H1 (cell line): ENCODE data around the gene DPRX. TPM values are rescaled to one million over a fixed set of nuclear protein-coding genes. Genes with fewer than 3 reads are reported as not detected.

ENCODE experiments used
- CTCF ChIA-PET: fragments of 300-600 bp; sonication (Branson Sonifier 250); formaldehyde crosslinking; loops from one replicate; lab custom pipeline; 2021; ENCODE audit not compliant: partially characterized antibody; lab: Charles Lee
- POLR2A ChIA-PET: fragments of 300-600 bp; sonication (Branson Sonifier 250); formaldehyde crosslinking; loops from one replicate; lab custom pipeline; 2021; ENCODE audit warnings: inconsistent platforms; ENCODE audit not compliant: partially characterized antibody; lab: Charles Lee
- DNase-seq, 2 experiments: peaks; one replicate each; pipeline versions ENCODE4 v3.0.0 to v3.0.0-alpha.2; 2010 to 2022; ENCODE audit warnings: low spot score in 2 of 2, low read depth in 1 of 2, mixed read lengths in 1 of 2
- FAIRE-seq: peaks from 2 replicates; lab custom pipeline; 2011; peaks lifted over from hg19 to GRCh38; lab: Jason Lieb, UNC
- H2AFZ ChIP-seq: 2 replicates; pipeline ENCODE4 v1.8.1; 2012; ENCODE audit warnings: low read length, inconsistent platforms
- H2AK5ac ChIP-seq: 2 replicates; pipeline ENCODE4 v1.6.1; 2013; ENCODE audit warnings: low read depth, low read length
- H2BK120ac ChIP-seq: replicated peaks from 2 replicates; pipeline ENCODE3; 2013; ENCODE audit warnings: low read depth, low read length, inconsistent platforms
- H2BK12ac ChIP-seq: 2 replicates; pipeline ENCODE4 v1.6.1; 2013; ENCODE audit warnings: low read depth, low read length
- H2BK15ac ChIP-seq: 2 replicates; pipeline ENCODE4 v1.6.1; 2013; ENCODE audit warnings: low read length
- H2BK20ac ChIP-seq: 2 replicates; pipeline ENCODE4 v1.6.1; 2013; ENCODE audit warnings: low read length
- H2BK5ac ChIP-seq: 2 replicates; pipeline ENCODE4 v1.6.1; 2013; ENCODE audit warnings: low read depth, low read length
- H3K14ac ChIP-seq: 2 replicates; pipeline ENCODE4 v1.6.1; 2013; ENCODE audit warnings: inconsistent platforms; ENCODE audit not compliant: insufficient read length
- H3K18ac ChIP-seq: 2 replicates; pipeline ENCODE4 v1.6.1; 2013; ENCODE audit warnings: low read length; ENCODE audit errors: extremely low read depth
- H3K23ac ChIP-seq: 2 replicates; pipeline ENCODE4 v1.6.1; 2013; ENCODE audit warnings: inconsistent platforms; ENCODE audit not compliant: insufficient read length
- H3K23me2 ChIP-seq: 2 replicates; pipeline ENCODE4 v1.6.1; 2013; ENCODE audit warnings: low read depth, low read length
- H3K27ac ChIP-seq: 2 replicates; pipeline ENCODE4 v1.6.1; 2011; ENCODE audit warnings: low read depth, low read length, inconsistent platforms
- H3K27me3 ChIP-seq, 4 experiments: replicated peaks in 1 of 4; 1 replicate in 1 of 4; 2 replicates in 3 of 4; pipeline versions ENCODE4 v1.6.1 to v1.8.1; 2011 to 2013; ENCODE audit warnings: low read length in 3 of 4, mild to moderate bottlenecking in 3 of 4, inconsistent platforms in 2 of 4, mixed read lengths in 2 of 4, moderate library complexity in 1 of 4; ENCODE audit not compliant: control insufficient read depth in 3 of 4, insufficient read depth in 3 of 4; ENCODE audit errors: extremely low read depth in 1 of 4
- H3K36me3 ChIP-seq, 4 experiments: 2 replicates each; pipeline versions ENCODE4 v1.6.1 to v1.8.1; 2011 to 2013; ENCODE audit warnings: mild to moderate bottlenecking in 4 of 4, low read length in 3 of 4, moderate library complexity in 2 of 4, control low read depth in 1 of 4, inconsistent platforms in 1 of 4; ENCODE audit not compliant: insufficient read depth in 4 of 4, control insufficient read depth in 2 of 4
- H3K4ac ChIP-seq: replicated peaks from 2 replicates; pipeline ENCODE3; 2013; ENCODE audit warnings: low read length, low read depth, mixed read lengths, inconsistent platforms; ENCODE audit not compliant: insufficient read length
- H3K4me1 ChIP-seq, 4 experiments: replicated peaks in 1 of 4; 1 replicate in 1 of 4; 2 replicates in 3 of 4; pipeline versions ENCODE4 v1.6.1 to v1.8.1; 2011 to 2013; ENCODE audit warnings: low read length in 3 of 4, inconsistent platforms in 2 of 4, mixed read lengths in 1 of 4; ENCODE audit not compliant: insufficient read depth in 4 of 4, control insufficient read depth in 3 of 4
- H3K4me2 ChIP-seq, 2 experiments: 2 replicates each; pipeline versions ENCODE4 v1.6.1 to v1.8.1; 2011 to 2013; ENCODE audit warnings: low read depth in 2 of 2, low read length in 2 of 2, control low read depth in 1 of 2, inconsistent platforms in 1 of 2, mild to moderate bottlenecking in 1 of 2; ENCODE audit not compliant: insufficient read depth in 1 of 2
- H3K4me3 ChIP-seq, 4 experiments: fragments of 200-600, 300-600 bp in 1 of 4; sonication (generic), shearing (Covaris generic), sonication (Bioruptor Twin) in 1 of 4; 2 replicates each; pipeline versions ENCODE4 v1.5.1 to v1.8.1; 2011 to 2016; ENCODE audit warnings: low read length in 4 of 4, low read depth in 3 of 4, control low read depth in 2 of 4, inconsistent platforms in 2 of 4, mild to moderate bottlenecking in 2 of 4, mixed read lengths in 1 of 4, moderate library complexity in 1 of 4; ENCODE audit not compliant: insufficient read depth in 2 of 4; ENCODE audit errors: extremely low read depth in 1 of 4
- H3K56ac ChIP-seq: replicated peaks from 2 replicates; pipeline ENCODE3; 2013; ENCODE audit warnings: low read depth, mild to moderate bottlenecking, mixed read lengths, low read length, inconsistent platforms; ENCODE audit not compliant: insufficient read length
- H3K79me1 ChIP-seq: 2 replicates; pipeline ENCODE4 v1.6.1; 2013; ENCODE audit warnings: low read depth, low read length, control low read depth
- H3K79me2 ChIP-seq, 2 experiments: 2 replicates each; pipeline versions ENCODE4 v1.6.1 to v1.8.1; 2012 to 2013; ENCODE audit warnings: low read length in 2 of 2, mild to moderate bottlenecking in 2 of 2, inconsistent platforms in 1 of 2; ENCODE audit not compliant: insufficient read depth in 2 of 2, control insufficient read depth in 1 of 2
- H3K9ac ChIP-seq, 4 experiments: replicated peaks in 1 of 4; 1 replicate in 1 of 4; 2 replicates in 3 of 4; pipeline versions ENCODE4 v1.6.1 to v1.8.1; 2011 to 2013; ENCODE audit warnings: low read depth in 3 of 4, low read length in 3 of 4, control low read depth in 2 of 4, mild to moderate bottlenecking in 2 of 4, moderate library complexity in 2 of 4, inconsistent platforms in 1 of 4; ENCODE audit errors: extremely low read depth in 1 of 4
- H3K9me3 ChIP-seq, 2 experiments: 2 replicates each; pipeline versions ENCODE4 v1.6.1 to v1.8.1; 2012 to 2013; ENCODE audit warnings: mild to moderate bottlenecking in 2 of 2, moderate library complexity in 2 of 2, control low read depth in 1 of 2, inconsistent platforms in 1 of 2, low read depth in 1 of 2, low read length in 1 of 2, mixed read lengths in 1 of 2; ENCODE audit not compliant: insufficient read depth in 2 of 2
- H4K20me1 ChIP-seq, 2 experiments: replicated peaks in 1 of 2; 2 replicates each; pipeline versions ENCODE3 to v1.8.1; 2011 to 2013; ENCODE audit warnings: inconsistent platforms in 2 of 2, low read length in 2 of 2, mild to moderate bottlenecking in 1 of 2; ENCODE audit not compliant: insufficient read depth in 2 of 2, control insufficient read depth in 1 of 2
- H4K5ac ChIP-seq: 2 replicates; pipeline ENCODE4 v1.6.1; 2013; ENCODE audit warnings: low read length, low read depth, mixed read lengths, inconsistent platforms; ENCODE audit not compliant: insufficient read length
- H4K8ac ChIP-seq: 2 replicates; pipeline ENCODE4 v1.8.0; 2013; ENCODE audit warnings: mild to moderate bottlenecking, moderate library complexity, low read length, inconsistent platforms; ENCODE audit not compliant: insufficient read depth; ENCODE audit errors: extremely low read depth
- H4K91ac ChIP-seq: replicated peaks from 2 replicates; pipeline ENCODE3; 2013; ENCODE audit warnings: low read length, mixed read lengths, inconsistent platforms; ENCODE audit not compliant: insufficient read length
- CBX8 ChIP-seq: fragments of 300-800, 300-1000 bp; sonication (generic); IDR thresholded peaks from 2 replicates; pipeline ENCODE4 v1.7.1; 2016; ENCODE audit warnings: low read depth, low read length, borderline replicate concordance
- CREB1 ChIP-seq: IDR thresholded peaks from 2 replicates; pipeline ENCODE4 v1.6.1; 2012; ENCODE audit warnings: inconsistent platforms
- CTBP2 ChIP-seq: IDR thresholded peaks from 2 replicates; pipeline ENCODE4 v1.7.0; 2011; ENCODE audit warnings: borderline replicate concordance, mild to moderate bottlenecking, moderate library complexity, mixed read lengths, low read length; ENCODE audit not compliant: insufficient read depth, insufficient read length
- CTCF ChIP-seq, 3 experiments: IDR thresholded peaks; 1 replicate in 2 of 3; 2 replicates in 1 of 3; pipeline versions ENCODE4 v1.5.1 to v1.6.1; 2011; ENCODE audit warnings: low read length in 3 of 3, mild to moderate bottlenecking in 3 of 3, inconsistent platforms in 2 of 3, low read depth in 1 of 3, moderate library complexity in 1 of 3; ENCODE audit not compliant: insufficient read depth in 1 of 3; ENCODE audit errors: control extremely low read depth in 1 of 3
- HDAC2 ChIP-seq, 2 experiments: fragments of 300-600 bp in 1 of 2; sonication (generic) in 1 of 2; IDR thresholded peaks; 2 replicates each; pipeline ENCODE4 v1.6.1; 2011 to 2012; ENCODE audit warnings: low read depth in 2 of 2, low read length in 2 of 2, mild to moderate bottlenecking in 2 of 2, moderate library complexity in 2 of 2, borderline replicate concordance in 1 of 2, inconsistent platforms in 1 of 2
- KDM1A ChIP-seq: fragments of 200-600, 300-600 bp; sonication (generic); IDR thresholded peaks from 2 replicates; pipeline ENCODE4 v1.7.1; 2016; ENCODE audit warnings: mild to moderate bottlenecking, low read length, borderline replicate concordance
- NANOG ChIP-seq: IDR thresholded peaks from 2 replicates; pipeline ENCODE4 v1.6.1; 2011; ENCODE audit warnings: low read length, low read depth, mild to moderate bottlenecking, inconsistent platforms; ENCODE audit not compliant: insufficient read depth, poor library complexity, severe bottlenecking
- SIRT6 ChIP-seq: IDR thresholded peaks from one replicate; pipeline ENCODE4 v1.7.1; 2012; ENCODE audit warnings: low read length, inconsistent platforms
- TAF7 ChIP-seq: optimal IDR thresholded peaks from 2 replicates; pipeline ENCODE3; 2011; ENCODE audit warnings: low read depth, mild to moderate bottlenecking, inconsistent platforms, low read length, moderate library complexity, borderline replicate concordance
- TBP ChIP-seq: IDR thresholded peaks from 2 replicates; pipeline ENCODE4 v1.6.1; 2011; ENCODE audit warnings: low read depth, low read length, improper control_type of control experiment
- WGBS, 2 experiments: shearing (Covaris generic) in 1 of 2; methylation state at CpG; one replicate each; pipeline versions ENCODE4 v1.1.6 to v1.1.7; 2013 to 2015; ENCODE audit warnings: low lambda C conversion rate in 2 of 2, mixed read lengths in 2 of 2, inconsistent platforms in 1 of 2, low coverage in 1 of 2, missing lambda C conversion rate in 1 of 2; ENCODE audit not compliant: insufficient replicate concordance in 2 of 2, insufficient coverage in 1 of 2, insufficient read length in 1 of 2; ENCODE audit errors: extremely low coverage in 1 of 2, missing lambda C conversion rate in 1 of 2; 5-methylcytosine and 5-hydroxymethylcytosine counted together
- polyA plus RNA-seq, 7 experiments: library from polyadenylated mRNA; depleted of rRNA in 3 of 7; stranded (reverse) in 5 of 7; unstranded in 2 of 7; fragments of >200 nt in 5 of 7; fragments of 200-250 nt in 2 of 7; gene quantifications; 1 replicate in 5 of 7; 2 replicates in 1 of 7; 4 replicates in 1 of 7; pipeline versions ENCODE4 v1.2.1 to v1.2.3, GENCODE V29; 2011 to 2013; ENCODE audit warnings: missing spikeins in 2 of 7, mixed read lengths in 2 of 7
- total RNA-seq: library from RNA; stranded (reverse); fragmentation: NEBNext Ultra II Directional; extraction: Animal tissue kit (Norgen Biotek cat#: 25700); gene quantifications from 2 replicates; pipeline ENCODE4 v1.2.1, GENCODE V29; 2021

The DPRX gene
- total and polyA plus RNA-seq, 2 of the 8 experiments (the other 6 are each of a cell fraction or from before 2014, with no cell fraction given) = not detected

- DNase-seq (no peak), FAIRE-seq (no peak)
- no peaks in the 10 kb centered on the region for H3K79me1 ChIP-seq
- H3K4me1 ChIP-seq = peaks cover 6 to 12% (median 8%) of the 10 kb centered on the region in 4 experiments
- H4K8ac ChIP-seq = no peak overlapping the region
- no peak overlapping the region for H2BK5ac ChIP-seq
- no peak overlapping the region for H2AFZ ChIP-seq
- H3K79me2 ChIP-seq = no peaks in the 10 kb centered on the region
- H2BK12ac ChIP-seq = peak overlapping the region; percentile 3; the same call in 1 of the 2 replicates
- H3K56ac ChIP-seq = no peak overlapping the region
- no peak overlapping the region for H3K23ac ChIP-seq
- no peak overlapping the region for H3K4ac ChIP-seq
- 0 out of 2 replicates have a peak overlapping the region, but pooled peaks have one; percentile 29 for H2AK5ac ChIP-seq
- H3K27me3 ChIP-seq = no peaks in the 10 kb centered on the region
- H3K14ac ChIP-seq = no peak overlapping the region
- H3K9me3 ChIP-seq = peaks cover 11 to 25% of the 10 kb centered on the region in 2 experiments; a peak in 3 of 4 replicates
- H4K20me1 ChIP-seq = no peaks in the 10 kb centered on the region
- no peak overlapping the region for H3K27ac ChIP-seq
- peak overlapping the region; percentile 2 for H2BK120ac ChIP-seq
- POLR2A ChIA-PET = no interaction called here
- H3K4me3 ChIP-seq = no peak overlapping the region
- H4K5ac ChIP-seq = no peak overlapping the region
- H3K9ac ChIP-seq = no peak overlapping the region
- H3K18ac ChIP-seq = no peak overlapping the region
- peaks cover 0 to 4% (median 0%) of the 10 kb centered on the region in 4 experiments; a peak in 1 of 8 replicates for H3K36me3 ChIP-seq
- H3K23me2 ChIP-seq = no peaks in the 10 kb centered on the region; the same call in 1 of the 2 replicates
- peak overlapping the region; percentile 95; the same call in 1 of the 2 replicates for H2BK20ac ChIP-seq
- WGBS, 2 experiments = 92% methylated on average over 13 of the region's 13 CpGs; no CpG with 5 or more reads in 1 of the 2 experiments
- CTCF ChIA-PET = interaction anchor here (5.2 kb wide), 1 partner anchor 12 kb away, joined by 32 read pairs; no protein-coding TSS in a partner anchor
- 0 out of 2 replicates have a peak overlapping the region, but pooled peaks have one; percentile 72 for H2BK15ac ChIP-seq
- H4K91ac ChIP-seq = peak overlapping the region; percentile 54
- no peak overlapping the region for H3K4me2 ChIP-seq
- no peak for TF ChIP-seq NANOG
- TF ChIP-seq CBX8 = no peak
- no peak for TF ChIP-seq SIRT6
- TF ChIP-seq TBP = no peak
- TF ChIP-seq KDM1A = no peak
- TF ChIP-seq TAF7 = no peak
- TF ChIP-seq CTBP2 = no peak
- TF ChIP-seq CREB1 = no peak
- no peak for TF ChIP-seq HDAC2 (IDR thresholded peaks at IDR 0.05; ENCODE audit: borderline replicate concordance in 1 of 2, low read depth in 2 of 2, low read length in 2 of 2)
- TF ChIP-seq CTCF (IDR thresholded peaks at IDR 0.05; ENCODE audit: control extremely low read depth in 1 of 3, insufficient read depth in 1 of 3, low read depth in 1 of 3, low read length in 3 of 3) = no peak
These were observed 15.6 kb downstream of the DPRX start for GRCh38 chr19:53647350-53647749.
